Sigmoid colon (tissue), 7 donors: ENCODE results near the gene IRF2. TPM values are rescaled to one million over a fixed set of nuclear protein-coding genes. Genes with fewer than 3 reads are reported as not detected.

ENCODE experiments used
- DNase-seq: peaks from one replicate; pipeline ENCODE4 v3.0.0-alpha.2; 2019
- H3K27ac ChIP-seq, 4 donors: fragments of 200-600 bp; sonication (generic); one replicate each; pipeline ENCODE4 v1.5.1; 2016 to 2019; ENCODE audit warnings: mild to moderate bottlenecking in 1 of 4
- H3K27me3 ChIP-seq, 3 donors: fragments of 200-600 bp; sonication (generic); one replicate each; pipeline ENCODE4 v1.5.1; 2019; ENCODE audit warnings: mild to moderate bottlenecking in 1 of 3
- H3K36me3 ChIP-seq, 4 donors: fragments of 200-600 bp; sonication (generic); one replicate each; pipeline ENCODE4 v1.5.1; 2016 to 2019
- H3K4me1 ChIP-seq, 4 donors: fragments of 200-600 bp; sonication (generic); one replicate each; pipeline ENCODE4 v1.5.1; 2017 to 2019
- H3K4me3 ChIP-seq, 4 donors: fragments of 200-600 bp; sonication (generic); one replicate each; pipeline ENCODE4 v1.5.1; 2017 to 2019; ENCODE audit warnings: mild to moderate bottlenecking in 2 of 4, moderate library complexity in 1 of 4
- H3K9me3 ChIP-seq, 4 donors: fragments of 200-600 bp in 3 of 4; sonication (generic) in 3 of 4; one replicate each; pipeline versions ENCODE4 v1.5.1 to v1.6.1; 2013 to 2019
- CTCF ChIP-seq, 4 experiments: fragments of 450-650 bp in 3 of 4; fragments of 200-600 bp in 1 of 4; IDR thresholded peaks; one replicate each; pipeline ENCODE4 v1.5.1; 2016 to 2019; ENCODE audit warnings: antibody characterized with exemption in 4 of 4, mild to moderate bottlenecking in 3 of 4, moderate library complexity in 2 of 4
- EP300 ChIP-seq, 4 donors: sonication (generic); formaldehyde crosslinking; IDR thresholded peaks; one replicate each; pipeline ENCODE4 v1.6.1; 2017; ENCODE audit warnings: antibody characterized with exemption in 4 of 4
- POLR2A ChIP-seq, 2 donors: fragments of 450-650 bp; IDR thresholded peaks; one replicate each; pipeline ENCODE4 v1.6.1; 2016; ENCODE audit warnings: antibody characterized with exemption in 2 of 2, mild to moderate bottlenecking in 2 of 2, moderate library complexity in 2 of 2
- POLR2AphosphoS5 ChIP-seq, 4 donors: sonication (generic); formaldehyde crosslinking; IDR thresholded peaks; one replicate each; pipeline ENCODE4 v1.6.1; 2017; ENCODE audit warnings: antibody characterized with exemption in 4 of 4
- WGBS, 2 donors: extraction: QIAGEN DNeasy Blood & Tissue Kit; methylation state at CpG; one replicate each; pipeline ENCODE4 v1.1.7; 2013; 5-methylcytosine and 5-hydroxymethylcytosine counted together
- intact Hi-C: fragments of 100-400 bp; cut with DNase I; formaldehyde crosslinking; loops from one replicate; pipeline ENCODE4 v1.15.1; 2023
- polyA plus RNA-seq, 3 donors: library from polyadenylated mRNA; stranded (reverse); fragments of 200-250 nt; gene quantifications; one replicate each; pipeline ENCODE4 v1.2.3, GENCODE V29; 2013
- total RNA-seq, 4 donors: library from RNA; depleted of rRNA; stranded (reverse); fragments of >200 nt; gene quantifications; one replicate each; pipeline ENCODE4 v1.1.0, GENCODE V29; 2016
- donor health status: healthy with polysubstance abuse.
- donor health status: Bipolar disorder and iron deficiency.
- donor health status: healthy.

IRF2 gene
- total and polyA plus RNA-seq, 7 donors: 27.6 to 41.8 (median 31.9) TPM

DNA sequence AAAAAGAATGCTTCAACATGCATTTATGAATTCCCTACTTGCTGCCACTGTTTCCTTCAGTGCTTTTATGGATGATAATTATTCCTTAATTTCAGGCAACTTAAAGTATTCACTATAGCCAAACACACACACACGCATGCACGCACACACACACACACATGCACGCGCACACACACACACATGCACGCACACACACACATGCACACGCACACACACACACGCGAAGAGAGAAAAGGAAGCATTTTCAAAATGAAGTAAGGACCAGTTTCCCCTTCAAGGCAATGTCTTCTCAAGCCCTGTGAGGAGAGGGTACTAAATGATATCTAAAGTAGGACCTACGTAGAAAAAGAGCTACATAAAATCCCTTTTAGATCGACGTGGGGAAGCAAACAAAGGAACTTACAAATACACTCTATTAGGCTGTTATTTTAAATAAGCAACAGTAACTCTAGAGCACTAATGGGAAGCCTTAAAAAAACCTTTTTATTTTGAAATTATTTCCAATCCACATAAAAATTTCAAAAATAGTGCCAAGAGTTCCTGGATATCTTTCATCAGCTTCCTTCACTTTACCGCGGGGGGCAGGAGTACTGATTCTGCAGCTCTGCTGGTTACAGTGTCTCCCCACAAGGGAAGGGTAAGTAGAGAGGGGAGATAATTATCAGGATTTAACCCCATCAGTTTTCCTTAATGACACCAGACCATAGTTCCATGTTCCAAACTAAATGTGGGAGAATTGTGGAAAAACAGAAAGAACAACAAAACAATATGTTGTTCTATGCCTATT, 13.7 kb downstream of the IRF2 start:
- Histone ChIP-seq H3K27me3 (no peaks in the 10 kb centered on the region), H3K36me3 (no peaks in the 10 kb centered on the region), H3K4me1 (peaks cover 0 to 33% (median 14%) of the 10 kb centered on the region in 4 donors), H3K4me3 (no peak overlapping the region), H3K27ac (no peak overlapping the region), H3K9me3 (no peaks in the 10 kb centered on the region)
- TF ChIP-seq CTCF (IDR thresholded peaks at IDR 0.05) (no peak), POLR2AphosphoS5 (IDR thresholded peaks at IDR 0.05) (no peak), POLR2A (IDR thresholded peaks at IDR 0.05) (no peak), EP300 (IDR thresholded peaks at IDR 0.05) (no peak)
- intact Hi-C loops: no loop called here
- 67 to 83% methylated on average over 13 of the region's 13 CpGs for WGBS, 2 donors
- no peak for DNase-seq

DNA sequence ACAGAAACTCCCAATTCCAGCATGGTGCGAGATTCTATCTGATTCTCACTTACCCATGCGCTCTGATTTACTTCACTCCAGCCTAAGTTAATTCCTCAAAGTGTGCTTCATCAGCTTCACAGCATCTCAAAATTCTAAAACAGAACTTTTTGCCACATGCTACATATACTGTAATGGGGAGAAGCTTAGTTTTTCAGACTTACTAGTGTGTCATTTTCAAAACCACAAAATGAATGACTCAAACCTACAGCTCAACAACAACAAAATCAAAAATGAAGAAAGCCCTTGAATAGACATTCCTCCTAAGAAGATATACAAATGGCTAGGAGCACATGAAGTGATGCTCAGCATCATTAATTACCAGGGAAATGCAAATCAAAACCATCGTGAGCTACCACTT, 14.9 kb downstream of the IRF2 start:
- 88 to 90% methylated on average over 3 of the region's 3 CpGs for WGBS, 2 donors
- no peaks in the 10 kb centered on the region for H3K27me3 ChIP-seq
- intact Hi-C loops: no loop called here
- TF ChIP-seq POLR2A (IDR thresholded peaks at IDR 0.05) (no peak), EP300 (IDR thresholded peaks at IDR 0.05) (no peak), CTCF (IDR thresholded peaks at IDR 0.05) (no peak), POLR2AphosphoS5 (IDR thresholded peaks at IDR 0.05) (no peak)
- no peak for DNase-seq
- H3K27ac ChIP-seq: no peak overlapping the region
- H3K4me1 ChIP-seq: peaks cover 0 to 39% (median 19%) of the 10 kb centered on the region in 4 donors
- H3K9me3 ChIP-seq: no peaks in the 10 kb centered on the region
- H3K4me3 ChIP-seq: no peak overlapping the region
- H3K36me3 ChIP-seq: no peaks in the 10 kb centered on the region

DNA sequence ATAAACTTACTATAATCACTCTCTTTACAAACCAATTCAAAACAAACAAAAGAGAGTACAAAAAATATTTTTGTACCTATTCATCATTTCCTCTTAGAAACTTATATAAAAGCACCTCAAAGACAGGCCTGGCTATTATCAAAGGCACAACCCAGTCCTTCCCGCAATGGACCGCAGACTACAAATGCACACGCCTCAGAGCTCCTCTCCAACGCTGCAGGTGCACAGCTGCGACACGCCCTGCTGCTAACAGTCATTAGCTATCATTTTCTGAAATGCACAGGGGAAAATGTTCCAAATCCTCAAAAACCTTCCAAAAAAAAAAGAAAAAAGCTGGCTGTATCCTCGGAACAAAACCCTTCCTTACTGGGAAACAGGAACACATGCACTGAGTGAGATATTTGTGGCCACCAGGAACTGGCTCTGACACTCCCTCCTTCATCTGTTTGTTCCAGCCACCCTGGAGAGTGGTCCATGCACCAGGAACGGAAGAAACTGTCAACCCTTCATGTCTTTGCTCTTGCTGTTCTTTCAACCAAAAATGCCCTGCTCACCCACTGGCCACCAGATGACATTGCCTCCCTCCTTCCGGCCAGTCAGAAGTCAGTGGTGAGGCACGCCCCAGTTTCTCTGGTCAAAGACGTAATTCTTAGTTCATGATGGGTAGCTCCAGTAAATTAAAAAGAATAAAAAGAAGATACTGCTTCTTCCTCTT, 16.7 kb downstream of the IRF2 start:
- Histone ChIP-seq H3K27me3 (no peaks in the 10 kb centered on the region), H3K4me1 (peaks cover 0 to 56% (median 36%) of the 10 kb centered on the region in 4 donors), H3K36me3 (no peaks in the 10 kb centered on the region), H3K27ac (peak overlapping the region in 2 of 4 donors; percentile 5 to 21), H3K9me3 (no peaks in the 10 kb centered on the region), H3K4me3 (no peak overlapping the region)
- TF ChIP-seq POLR2AphosphoS5 (IDR thresholded peaks at IDR 0.05) (no peak), EP300 (IDR thresholded peaks at IDR 0.05) (no peak), CTCF (IDR thresholded peaks at IDR 0.05) (no peak), POLR2A (IDR thresholded peaks at IDR 0.05) (no peak)
- 25 to 49% methylated on average over 11 of the region's 11 CpGs for WGBS, 2 donors
- no peak for DNase-seq
- intact Hi-C loops: no loop called here

GRCh38 chr4:184456337-184456736, 18.0 kb downstream of the IRF2 start:
- 97 to 98% methylated on average over 26 of the region's 26 CpGs for WGBS, 2 donors
- no peaks in the 10 kb centered on the region for H3K27me3 ChIP-seq

More at GRCh38 chr4:184456337-184456736, 18.0 kb downstream of the IRF2 start:
- Histone ChIP-seq H3K27ac (no peak overlapping the region), H3K4me3 (no peak overlapping the region), H3K9me3 (no peaks in the 10 kb centered on the region), H3K4me1 (peaks cover 0 to 61% (median 46%) of the 10 kb centered on the region in 4 donors), H3K36me3 (no peaks in the 10 kb centered on the region)
- intact Hi-C loops: no loop called here
- DNase-seq: no peak
- TF ChIP-seq POLR2A (IDR thresholded peaks at IDR 0.05) (no peak), EP300 (IDR thresholded peaks at IDR 0.05) (no peak), CTCF (IDR thresholded peaks at IDR 0.05) (no peak), POLR2AphosphoS5 (IDR thresholded peaks at IDR 0.05) (no peak)
